Measurements from ENCODE around the gene MOB2.
A peak's percentile ranks its signal among the peaks of the same experiment; 100 is the strongest.

MOB2 gene

DNA sequence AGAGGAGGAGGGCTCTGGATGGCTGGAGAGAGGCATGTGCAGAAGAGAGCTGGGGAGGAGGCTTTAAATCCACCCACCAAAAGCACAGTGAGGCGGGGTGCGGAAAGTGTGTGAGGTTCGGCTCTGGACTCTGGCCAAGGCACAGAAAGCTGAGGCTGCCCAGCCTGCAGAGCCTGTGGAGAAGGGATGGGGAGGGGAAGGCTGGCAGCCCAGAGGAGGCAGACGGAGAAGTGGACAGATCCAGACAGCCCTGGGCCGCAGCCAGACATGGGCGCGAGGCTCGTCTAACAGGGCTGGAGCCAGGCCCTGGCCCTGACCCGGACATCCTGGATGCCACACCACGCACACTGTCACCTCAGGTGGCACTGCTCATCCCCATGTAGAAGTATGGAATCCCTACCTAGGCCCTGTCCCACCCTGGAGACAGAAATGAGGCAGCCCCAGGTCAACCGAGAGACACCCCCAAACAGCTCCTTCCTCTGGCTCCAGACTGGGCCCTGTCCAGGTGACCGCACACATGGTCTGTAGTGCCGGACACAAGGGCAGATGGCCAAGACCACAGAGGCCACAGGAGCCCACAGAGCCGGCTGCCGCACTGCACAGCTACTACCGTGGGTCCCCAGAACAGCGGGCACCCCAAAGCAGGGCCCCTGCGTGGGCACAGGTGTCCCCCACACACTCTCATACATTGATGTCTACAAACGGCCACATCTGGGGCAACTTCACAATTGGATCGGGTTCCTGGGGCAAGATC is 16.6 kb upstream of the MOB2 start:
- no peak for DNase-seq

DNA sequence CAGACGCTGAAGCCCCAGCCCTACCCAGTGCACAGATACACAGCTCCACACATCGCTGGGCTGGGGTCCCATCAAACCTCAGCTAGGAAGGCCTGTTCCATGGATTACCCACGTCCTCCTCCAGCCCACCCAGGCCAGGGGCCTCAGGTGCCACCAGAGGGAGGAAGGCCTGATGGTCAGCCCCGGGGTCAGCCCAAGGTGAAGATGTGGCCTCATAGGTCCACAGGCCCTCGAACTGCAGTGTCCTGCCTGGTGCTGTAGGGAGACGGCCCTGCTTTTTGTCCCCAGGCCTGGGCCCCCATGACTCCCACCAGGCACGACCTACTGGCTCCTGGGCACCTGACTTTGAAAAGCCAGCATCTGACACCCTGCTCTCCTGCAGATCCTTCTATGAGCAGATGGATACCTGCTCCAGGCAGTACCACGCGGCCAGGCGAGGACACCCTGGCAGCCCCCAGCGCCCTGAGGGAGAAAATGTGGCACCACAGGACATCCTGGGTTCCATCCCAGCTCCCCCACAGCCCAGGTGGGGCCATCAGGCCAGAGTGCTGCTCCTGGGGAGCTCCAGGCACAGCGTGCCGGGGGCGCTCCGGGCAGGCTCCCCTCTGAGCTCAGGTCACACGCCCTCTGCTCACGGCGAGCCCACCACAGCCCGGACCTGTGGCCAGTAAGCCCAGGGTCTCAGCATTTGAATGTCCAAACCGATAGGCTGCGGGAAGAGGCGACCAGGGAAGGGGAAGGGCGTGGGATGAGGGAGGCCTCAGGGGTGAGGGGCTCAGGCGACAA is 15.8 kb upstream of the MOB2 start:
- DNase-seq: no peak

DNA sequence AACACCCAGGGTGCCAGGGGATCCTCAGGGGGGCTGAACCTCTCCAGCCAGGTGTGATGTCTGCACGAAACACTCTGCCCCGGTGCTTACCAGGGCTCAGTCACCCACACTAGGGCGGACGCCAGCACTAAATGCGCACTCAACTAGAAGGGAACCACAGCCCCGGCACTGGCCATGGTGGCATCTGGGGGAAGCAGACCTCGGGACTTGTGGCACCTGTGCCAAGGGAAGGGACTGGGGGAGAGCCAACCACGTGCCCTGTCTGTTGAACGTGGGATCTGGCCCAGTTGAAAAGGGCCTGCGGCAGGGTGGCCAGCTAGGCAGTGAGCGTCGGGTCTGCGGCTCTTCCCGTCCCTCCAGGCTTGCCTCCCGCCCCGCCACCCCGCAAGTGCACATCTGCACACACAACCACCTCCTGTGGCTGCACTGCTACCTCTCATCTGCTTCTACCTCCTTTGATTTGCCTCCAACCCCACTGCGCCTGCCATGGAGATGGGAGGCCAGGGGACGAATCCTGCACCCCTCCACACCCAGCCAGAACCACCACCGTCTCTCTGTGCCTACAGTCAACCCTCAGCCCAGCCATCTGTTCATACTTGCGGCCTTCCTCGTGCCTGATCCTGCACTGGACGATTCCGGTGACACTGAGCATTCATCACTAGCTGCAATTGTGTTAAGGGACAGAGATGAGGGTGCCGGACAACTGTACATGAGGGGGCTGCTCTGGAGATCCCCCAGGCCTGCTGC is 15.0 kb upstream of the MOB2 start:
- DNase-seq: no peak

DNA sequence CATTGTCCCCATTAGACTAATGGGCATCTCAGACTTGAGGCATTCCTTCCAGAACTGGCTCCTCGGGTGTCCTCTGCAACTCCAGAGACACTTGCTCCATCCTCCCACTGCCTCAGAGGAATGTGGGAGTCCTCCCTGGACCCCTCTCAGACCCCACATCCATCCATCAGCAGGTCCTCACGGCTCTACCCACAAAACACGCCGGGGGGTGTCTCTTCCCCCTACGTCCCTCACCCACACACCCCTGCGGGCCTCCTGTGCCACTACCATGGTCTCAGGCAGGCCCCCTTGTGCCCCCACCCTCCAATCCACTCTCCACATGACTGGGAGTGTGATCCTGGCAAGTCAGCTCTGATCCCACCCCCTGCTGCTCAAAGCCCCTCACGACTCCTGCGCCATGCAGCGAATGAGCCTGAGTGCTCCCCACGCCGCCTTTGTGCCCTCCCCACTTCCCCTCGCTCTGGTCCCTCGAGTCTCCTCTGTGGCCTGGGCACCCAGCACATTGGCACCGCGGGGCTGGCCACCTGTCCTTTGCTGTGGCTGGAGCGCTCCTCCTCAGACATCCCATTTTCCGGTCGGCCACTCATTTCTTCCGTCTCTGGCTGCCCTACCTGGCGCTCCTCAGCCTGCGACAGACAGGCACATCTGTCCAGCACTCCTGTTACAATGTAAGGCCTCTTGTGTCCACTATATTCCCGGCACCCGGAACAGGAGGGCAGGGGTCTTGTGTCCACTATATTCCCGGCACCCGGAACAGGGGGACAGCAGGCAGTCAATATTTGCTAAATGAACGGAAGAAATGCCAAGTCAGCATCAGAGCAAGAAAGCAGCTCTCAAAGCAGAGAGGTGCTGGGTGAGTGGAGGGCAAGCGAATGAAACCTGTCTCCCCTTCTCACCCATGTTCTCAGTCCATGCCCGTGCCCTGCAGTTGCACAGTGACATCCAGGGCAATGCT is 14.2 kb upstream of the MOB2 start:
- no peak for DNase-seq

DNA sequence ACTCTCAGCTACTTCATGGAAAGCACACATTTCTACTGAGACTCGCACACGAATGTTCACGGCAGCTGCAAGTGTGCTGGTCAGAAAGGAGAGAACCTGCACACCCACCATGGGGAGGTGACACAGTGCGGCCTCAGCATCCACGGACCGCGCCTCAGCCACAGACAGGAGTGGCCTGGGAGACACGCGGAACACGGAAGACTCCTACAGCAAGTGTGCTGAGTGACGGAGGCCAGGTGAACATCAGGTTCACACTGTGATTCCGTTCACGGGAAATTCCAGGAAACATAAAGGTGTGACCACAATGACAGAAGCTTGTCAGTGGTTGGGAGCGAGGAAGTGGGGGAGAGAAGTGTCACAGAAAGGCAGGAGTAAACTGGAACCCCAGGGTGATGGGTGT is 13.3 kb upstream of the MOB2 start:
- no peak for DNase-seq

DNA sequence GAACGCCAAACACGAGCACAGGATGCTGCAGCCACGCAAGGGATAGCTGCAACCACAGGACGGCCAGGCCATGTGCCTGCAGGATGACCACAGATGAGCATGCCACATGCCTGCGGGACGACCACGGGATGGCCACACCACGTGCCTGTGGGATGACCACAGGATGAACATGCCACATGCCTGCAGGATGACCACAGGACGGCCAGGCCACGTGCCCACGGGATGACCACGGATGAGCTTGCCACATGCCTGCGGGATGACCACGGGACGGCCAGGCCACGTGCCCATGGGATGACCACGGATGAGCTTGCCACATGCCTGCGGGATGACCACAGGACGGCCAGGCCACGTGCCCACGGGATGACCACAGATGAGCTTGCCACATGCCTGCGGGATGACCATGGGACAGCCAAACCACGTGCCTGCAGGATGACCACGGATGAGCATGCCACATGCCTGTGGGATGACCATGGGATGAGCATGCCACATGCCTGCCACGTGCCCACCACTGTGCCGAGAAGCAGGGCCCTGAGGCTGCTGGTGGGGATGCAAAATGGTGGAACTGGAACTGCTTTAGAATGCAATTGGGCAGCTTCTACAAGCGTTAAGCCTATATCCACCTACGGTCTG is 12.8 kb upstream of the MOB2 start:
- DNase-seq: no peak

DNA sequence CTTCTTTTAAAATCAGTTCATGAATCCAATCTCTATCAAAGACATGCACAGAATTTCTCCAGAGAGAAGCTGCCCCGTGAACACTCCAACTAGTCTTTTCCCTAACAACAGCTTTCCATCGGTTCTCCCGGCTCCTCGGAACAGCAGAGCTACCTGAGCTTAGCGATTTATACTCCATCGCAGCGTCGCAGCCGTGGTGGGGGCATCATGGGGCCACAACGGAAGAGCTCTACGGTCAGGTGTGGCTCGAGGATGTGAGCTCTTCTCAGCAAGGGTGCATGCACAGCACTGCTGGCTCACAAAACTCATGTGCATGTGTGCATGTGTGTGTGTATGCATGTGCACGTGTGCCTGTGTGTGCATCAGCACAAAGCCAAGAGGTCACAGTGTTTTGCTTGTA is 11.7 kb upstream of the MOB2 start:
- no peak for DNase-seq

DNA sequence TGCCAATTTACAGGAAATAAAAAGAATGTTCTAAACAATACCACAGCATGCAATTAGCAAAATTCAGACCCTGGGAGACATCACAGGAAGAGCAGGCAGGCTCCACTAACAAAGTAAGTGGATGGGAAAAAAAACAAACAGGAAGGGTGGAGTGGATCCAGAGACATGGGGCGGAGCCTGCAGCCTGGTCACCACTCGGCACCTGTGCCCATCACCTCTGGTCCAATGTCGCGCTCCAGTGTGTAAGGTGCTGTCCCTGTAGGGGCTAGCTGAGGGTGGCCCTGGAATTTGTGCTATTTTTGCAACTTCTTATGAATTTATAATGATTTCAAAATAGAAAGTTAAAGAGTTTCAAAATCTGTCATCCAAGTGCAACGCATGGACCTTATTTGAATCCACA is 11.0 kb upstream of the MOB2 start:
- no peak for DNase-seq

DNA sequence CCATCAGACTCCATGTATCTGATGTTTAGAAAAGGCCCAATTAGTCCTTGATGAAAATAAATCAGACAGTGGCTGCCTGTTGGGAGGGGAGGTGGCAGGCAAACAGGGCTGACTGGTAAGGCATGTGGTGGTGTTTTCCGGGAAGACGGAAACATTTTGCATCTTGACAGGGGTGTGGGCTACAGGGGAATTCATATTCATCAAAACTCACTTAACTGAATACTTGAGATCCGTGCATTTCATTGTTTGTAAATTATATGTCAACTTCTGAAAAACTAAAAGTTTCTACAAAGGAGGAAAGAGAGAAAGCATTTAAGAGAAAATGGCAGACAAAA is 10.1 kb upstream of the MOB2 start:
- no peak for DNase-seq

DNA sequence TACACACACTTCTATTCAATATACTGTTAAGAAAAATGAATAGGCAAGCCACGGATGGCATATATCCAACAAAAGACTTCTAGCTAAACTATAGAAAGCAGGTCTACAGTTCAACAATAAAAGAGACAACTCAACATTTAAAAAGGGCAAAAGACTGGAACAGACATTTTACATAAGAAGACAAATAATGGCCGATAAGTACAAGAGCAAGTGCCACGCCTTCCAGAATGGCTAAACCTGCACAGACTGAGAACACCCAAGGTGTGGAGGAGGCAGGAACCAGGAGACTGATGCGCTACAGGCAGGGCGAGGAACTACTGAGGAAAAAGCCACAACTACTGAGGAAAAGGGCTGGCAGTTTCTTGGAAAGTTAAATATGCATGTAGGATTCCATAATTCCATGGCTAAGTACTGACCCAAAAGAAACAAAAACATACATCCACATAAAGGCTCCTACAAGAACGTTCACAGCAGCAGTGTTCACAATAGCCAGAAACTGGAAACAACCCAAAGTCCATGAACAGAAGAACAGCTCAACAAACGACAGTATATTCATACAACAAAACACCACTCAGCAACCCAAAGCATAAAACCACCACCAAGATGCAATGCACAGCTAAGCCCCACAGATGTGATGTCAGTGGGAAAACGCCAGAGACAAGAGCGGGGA is 9.6 kb upstream of the MOB2 start:
- no peak for DNase-seq

DNA sequence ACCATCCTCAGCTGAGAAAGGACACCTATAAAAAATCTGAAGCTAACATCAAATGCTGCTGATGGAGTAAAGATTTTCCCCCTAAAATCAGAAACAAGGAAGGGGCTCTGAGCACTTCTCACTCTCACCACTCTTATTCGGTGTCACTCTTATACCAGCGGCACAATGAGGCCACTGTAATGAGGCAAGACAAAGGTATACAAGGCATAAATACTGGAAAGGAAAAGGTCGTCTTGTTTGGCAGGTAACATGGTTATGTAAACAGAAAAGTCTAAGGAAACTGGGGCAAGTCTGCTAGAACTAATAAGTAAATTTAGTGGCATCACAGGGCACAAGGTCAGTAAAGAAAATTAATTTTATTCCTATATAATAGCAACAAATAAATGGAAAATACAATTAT is 8.1 kb upstream of the MOB2 start:
- DNase-seq: no peak

DNA sequence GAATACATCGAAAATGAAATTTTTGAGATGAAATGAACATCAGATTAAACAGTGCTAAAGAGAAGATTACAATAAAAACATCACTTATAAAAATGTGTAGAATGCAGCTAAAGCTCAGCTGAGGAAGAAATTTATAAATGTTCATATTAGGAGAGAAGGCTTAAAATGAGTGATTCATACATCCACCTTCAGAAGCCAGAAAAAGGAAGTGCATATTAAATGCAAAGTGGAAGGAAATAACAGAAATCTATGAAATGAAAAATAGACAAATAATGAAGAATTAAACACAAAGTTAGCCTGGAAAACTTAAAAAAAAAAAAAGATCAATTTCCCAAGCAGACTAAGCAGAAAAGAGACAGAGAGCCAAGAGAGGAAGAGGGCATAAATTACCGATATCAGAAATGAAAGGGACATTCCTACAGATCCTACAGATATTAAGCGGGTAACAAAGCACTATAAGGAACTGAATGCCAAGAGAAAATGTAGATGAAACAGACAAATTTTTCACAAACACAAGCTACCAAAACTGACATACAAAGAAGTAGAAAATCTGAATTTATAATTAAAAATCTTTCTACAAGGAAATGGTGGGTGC is 7.2 kb upstream of the MOB2 start:
- DNase-seq: peak in 2 of 3 donors; percentile 28 to 45

DNA sequence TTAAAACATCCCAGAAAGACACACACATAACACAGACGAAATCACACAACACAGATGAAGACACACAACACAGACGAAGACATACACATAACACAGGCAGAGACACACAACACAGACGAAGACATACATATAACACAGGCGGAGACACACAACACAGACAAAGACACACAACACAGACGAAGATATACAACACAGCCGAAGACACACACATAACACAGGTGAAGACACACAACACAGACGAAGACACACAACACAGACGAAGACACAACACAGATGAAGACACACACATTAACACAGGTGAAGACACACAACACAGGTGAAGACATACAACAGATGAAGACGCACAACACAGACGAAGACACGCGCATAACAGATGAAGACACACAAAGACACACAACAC is 4.8 kb upstream of the MOB2 start:
- DNase-seq: no peak

DNA sequence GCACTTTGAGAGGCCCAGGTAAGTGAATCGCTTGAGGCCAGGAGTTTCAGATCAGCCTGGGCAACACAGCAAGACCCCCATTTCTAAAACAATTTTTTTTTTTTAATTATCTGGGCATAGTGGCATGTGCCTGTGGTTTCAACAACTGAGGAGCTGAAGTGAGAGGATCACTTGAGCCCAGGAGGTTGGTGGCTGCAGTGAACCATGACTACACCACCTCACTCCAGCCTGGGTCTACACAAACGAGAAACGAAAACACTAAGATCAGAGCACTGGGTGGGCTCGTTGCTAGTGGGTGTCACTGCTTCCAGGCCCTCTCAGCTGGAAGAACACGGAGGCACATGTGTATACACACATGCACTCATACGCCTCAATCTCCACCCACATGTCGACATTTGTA is 4.1 kb upstream of the MOB2 start:
- no peak for DNase-seq

DNA sequence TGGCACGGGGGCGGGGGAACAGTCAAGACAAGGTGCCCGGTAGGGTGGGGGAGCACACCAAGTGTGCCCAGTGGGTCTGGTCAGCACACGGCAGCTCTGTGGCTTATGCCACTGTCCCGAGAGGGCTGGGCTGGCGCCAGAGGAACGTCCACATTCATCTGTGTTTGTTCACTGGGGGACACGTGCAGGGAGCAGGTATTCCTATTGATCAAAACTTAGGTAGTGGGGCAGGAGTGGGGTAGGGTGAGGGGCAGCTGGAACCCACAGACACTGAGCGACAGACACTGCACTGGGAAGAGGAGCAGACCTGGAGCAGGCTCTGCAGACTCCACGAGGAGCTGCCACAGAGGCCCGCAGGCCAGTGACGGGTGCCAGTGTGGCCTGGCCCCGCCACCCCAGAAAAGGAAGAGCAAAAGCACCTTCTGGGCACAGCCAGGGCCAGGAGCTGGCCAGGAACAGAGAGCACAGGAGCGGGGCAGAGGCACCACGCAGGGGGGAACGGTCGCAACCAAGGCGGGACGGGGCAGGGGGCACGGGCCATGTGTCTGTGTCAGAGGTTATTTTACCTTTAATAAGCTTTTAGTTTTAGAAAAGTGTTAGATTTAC is 2.1 kb upstream of the MOB2 start:
- DNase-seq: no peak

DNA sequence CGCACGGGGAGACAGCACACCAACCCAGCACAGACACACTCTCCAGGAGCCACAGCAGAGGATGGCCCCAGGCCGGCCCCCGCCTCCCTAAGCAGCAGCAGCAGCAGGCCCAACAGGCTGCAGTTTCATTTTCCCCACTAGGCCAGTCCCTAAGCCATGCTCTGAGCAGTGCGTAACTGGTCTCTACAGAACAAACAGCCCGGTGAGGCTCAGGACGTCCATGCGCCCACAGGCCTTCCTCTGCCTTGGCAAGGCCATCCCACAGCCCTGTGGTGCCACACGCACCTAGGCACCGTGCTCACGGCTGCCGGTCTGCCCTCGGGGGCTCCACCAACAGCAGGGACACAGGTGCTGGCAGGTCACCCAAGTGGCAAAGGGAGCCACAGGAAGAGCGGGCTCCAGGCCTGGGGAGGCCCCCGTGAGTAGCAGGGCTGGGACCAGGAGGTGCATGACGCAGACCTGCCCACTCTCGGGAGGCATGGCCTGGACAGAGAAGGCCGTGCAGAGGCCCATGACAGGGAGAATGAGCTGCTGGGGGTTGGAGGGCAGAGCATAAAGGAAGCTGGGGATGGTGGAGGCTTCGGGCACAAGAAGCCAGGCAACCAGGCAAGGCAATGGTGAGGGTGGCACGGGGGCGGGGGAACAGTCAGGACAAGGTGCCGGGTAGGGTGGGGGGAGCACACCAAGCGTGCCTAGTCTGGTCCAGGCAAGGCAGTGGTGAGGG is 1.4 kb upstream of the MOB2 start:
- no peak for DNase-seq

DNA sequence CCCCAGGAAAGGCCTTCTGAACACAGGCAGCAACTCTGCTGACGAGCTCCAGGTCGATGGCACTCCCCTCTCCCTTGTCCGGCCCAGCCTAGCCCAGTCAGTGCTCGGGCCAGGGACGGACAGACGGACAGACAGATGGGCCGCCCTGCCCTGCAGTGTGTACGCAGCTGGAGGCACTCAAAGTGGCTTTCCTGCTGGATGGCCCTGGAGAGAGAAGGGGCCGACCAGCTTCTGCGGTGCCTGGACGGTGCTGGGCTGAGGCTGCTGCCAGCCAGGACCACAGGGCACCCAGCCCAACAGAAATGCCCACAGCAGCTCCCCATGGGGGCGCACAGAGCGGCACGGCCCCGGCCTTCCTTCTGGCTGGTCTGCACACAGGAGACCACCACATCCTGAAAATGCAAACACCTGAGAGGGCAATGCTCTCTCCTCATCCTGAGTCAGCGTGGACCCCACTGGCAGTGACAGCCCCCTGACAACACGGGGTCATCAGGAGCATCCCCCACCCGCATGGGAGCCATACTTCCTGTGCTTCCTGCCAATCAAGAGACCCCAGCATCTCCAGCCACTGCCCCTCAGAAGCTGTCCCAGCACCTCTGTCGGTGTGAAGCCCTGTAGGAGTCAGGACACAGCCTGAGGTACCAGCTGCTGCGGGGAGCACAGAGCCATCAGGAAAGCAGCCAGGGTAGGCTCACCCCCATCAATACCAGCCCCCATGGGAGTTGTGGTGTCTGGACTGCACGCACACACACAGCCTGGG is 692 bp upstream of the MOB2 start:
- DNase-seq: no peak

DNA sequence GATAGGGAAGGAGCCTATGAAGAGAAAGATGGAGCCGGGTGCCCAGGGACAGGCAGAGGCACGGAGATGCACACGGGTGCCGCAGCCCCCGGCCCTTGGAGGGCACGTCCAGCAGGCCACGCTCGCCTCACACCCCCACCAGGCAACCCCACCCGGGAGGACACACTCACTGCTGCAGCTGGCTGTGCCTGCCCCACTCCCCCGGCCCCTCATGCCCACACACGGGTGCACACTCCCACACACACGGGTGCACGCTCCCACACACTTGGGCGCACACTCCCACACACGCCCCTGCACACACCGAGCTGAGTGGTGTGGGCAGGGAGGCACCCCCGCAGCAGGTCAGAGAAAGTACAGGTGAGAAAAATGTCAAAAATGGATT is 1.1 kb downstream of the MOB2 start:
- no peak for DNase-seq
